A549 (cell line): ENCODE results near the gene RAP1GAP2. TPM values are rescaled to one million over a fixed set of nuclear protein-coding genes. Genes with fewer than 3 reads are reported as not detected.

ENCODE experiments used
- ATAC-seq, 2 experiments: fragments of 200-7000 bp in 1 of 2; fragments of >200 bp in 1 of 2; cut with Nextera tagmentation in 1 of 2; cut with Tn5 transposase in 1 of 2; 3 replicates each; pipeline versions ENCODE4 v1.8.0 to v1.9.1; 2018 to 2020; ENCODE audit warnings: mild to moderate bottlenecking in 1 of 2, moderate library complexity in 1 of 2
- CTCF ChIA-PET: fragments of 300-600 bp; sonication (Branson Sonifier 250); formaldehyde crosslinking; extraction: SDS; loops from one replicate; lab custom pipeline; 2021; ENCODE audit warnings: antibody characterized with exemption, inconsistent platforms; lab: Yijun Ruan, JAX
- POLR2A ChIA-PET: fragments of 350-600 bp; formaldehyde crosslinking; extraction: SDS; loops from one replicate; lab custom pipeline; 2021; ENCODE audit warnings: antibody characterized with exemption, inconsistent platforms; lab: Yijun Ruan, JAX
- DNase-seq, 2 experiments: peaks; one replicate each; pipeline versions ENCODE4 v3.0.0 to v3.0.0-alpha.2; 2011 to 2016; ENCODE audit warnings: low read depth in 1 of 2, low spot score in 1 of 2
- FAIRE-seq: peaks from 2 replicates; lab custom pipeline; 2011; peaks lifted over from hg19 to GRCh38; lab: Jason Lieb, UNC
- H3K27ac ChIP-seq, 2 experiments: fragments of >200 bp; sonication (Bioruptor Twin); formaldehyde crosslinking; 3 replicates each; pipeline ENCODE4 v1.5.1; 2016 to 2017
- H3K4me1 ChIP-seq: fragments of >200 bp; sonication (Bioruptor Twin); formaldehyde crosslinking; 3 replicates; pipeline ENCODE4 v1.6.1; 2016
- H3K4me2 ChIP-seq: fragments of >200 bp; sonication (Bioruptor Twin); formaldehyde crosslinking; 3 replicates; pipeline ENCODE4 v1.6.1; 2016
- H3K4me3 ChIP-seq: fragments of >200 bp; sonication (Bioruptor Twin); formaldehyde crosslinking; 3 replicates; pipeline ENCODE4 v1.5.1; 2016
- H3K9me3 ChIP-seq: fragments of >200 bp; sonication (Bioruptor Twin); formaldehyde crosslinking; 3 replicates; pipeline ENCODE4 v1.6.1; 2016
- CBX2 ChIP-seq: fragments of 200-600 bp; sonication (generic); IDR thresholded peaks from 2 replicates; pipeline ENCODE4 v1.6.1; 2016; ENCODE audit warnings: low read depth, mild to moderate bottlenecking, borderline replicate concordance
- CBX8 ChIP-seq: fragments of 200-600 bp; sonication (generic); IDR thresholded peaks from 2 replicates; pipeline ENCODE4 v1.6.1; 2016
- CEBPB ChIP-seq, 2 experiments: fragments of >200 bp in 1 of 2; sonication (Bioruptor Twin) in 1 of 2; formaldehyde crosslinking in 1 of 2; IDR thresholded peaks; 2 replicates each; pipeline ENCODE4 v1.6.1; 2012 to 2016
- CHD4 ChIP-seq: fragments of 200-600 bp; sonication (generic); IDR thresholded peaks from 2 replicates; pipeline ENCODE4 v1.6.1; 2016; ENCODE audit warnings: antibody characterized with exemption, mild to moderate bottlenecking, borderline replicate concordance
- FOXS1 ChIP-seq: fragments of 250-450 bp; sonication (Bioruptor Pico); IDR thresholded peaks from 2 replicates; pipeline ENCODE4 v1.5.0; 2020; ENCODE audit warnings: mild to moderate bottlenecking, moderate library complexity
- GATA3 ChIP-seq: IDR thresholded peaks from 2 replicates; pipeline ENCODE4 v1.6.1; 2012; ENCODE audit warnings: borderline replicate concordance
- HEYL ChIP-seq: fragments of 250-450 bp; sonication (Bioruptor Pico); IDR thresholded peaks from 2 replicates; pipeline ENCODE4 v1.8.0; 2021; ENCODE audit warnings: mild to moderate bottlenecking, moderate library complexity
- HOXA7 ChIP-seq: fragments of 250-450 bp; sonication (Bioruptor Pico); IDR thresholded peaks from 2 replicates; pipeline ENCODE4 v1.5.0; 2020; ENCODE audit warnings: mild to moderate bottlenecking, moderate library complexity
- KDM5A ChIP-seq: fragments of 200-600 bp; sonication (generic); IDR thresholded peaks from 2 replicates; pipeline ENCODE4 v1.6.1; 2016; ENCODE audit warnings: antibody characterized with exemption, mild to moderate bottlenecking
- MAFK ChIP-seq: fragments of 450-650 bp; IDR thresholded peaks from 2 replicates; pipeline ENCODE4 v1.6.1; 2014; ENCODE audit not compliant: partially characterized antibody
- MAX ChIP-seq: IDR thresholded peaks from 2 replicates; pipeline ENCODE4 v1.6.1; 2012
- MAZ ChIP-seq: fragments of 150-350 bp; IDR thresholded peaks from 2 replicates; pipeline ENCODE4 v1.6.1; 2014; ENCODE audit warnings: antibody characterized with exemption, low read depth, low read length, borderline replicate concordance
- NR3C1 ChIP-seq: fragments of >200 bp; sonication (Bioruptor Twin); formaldehyde crosslinking; IDR thresholded peaks from 3 replicates; pipeline ENCODE4 v1.6.1; 2017
- POLR2A ChIP-seq: IDR thresholded peaks from 2 replicates; pipeline ENCODE4 v1.6.1; 2012; ENCODE audit warnings: mild to moderate bottlenecking, low read length
- POLR2AphosphoS2 ChIP-seq: conservative IDR thresholded peaks from 2 replicates; pipeline ENCODE4 v1.6.1; 2012; ENCODE audit warnings: low read length, improper control_type of control experiment, inconsistent platforms
- RCOR1 ChIP-seq: fragments of 150-350 bp; IDR thresholded peaks from 2 replicates; pipeline ENCODE4 v1.6.1; 2014; ENCODE audit warnings: antibody characterized with exemption, low read length, low read depth
- REST ChIP-seq: fragments of 200-600 bp; sonication (generic); IDR thresholded peaks from 2 replicates; pipeline ENCODE4 v1.6.1; 2016; ENCODE audit warnings: antibody characterized with exemption, mild to moderate bottlenecking, moderate library complexity
- RFX5 ChIP-seq: fragments of 450-650 bp; IDR thresholded peaks from 2 replicates; pipeline ENCODE4 v1.7.1; 2014; ENCODE audit warnings: antibody characterized with exemption, mild to moderate bottlenecking, moderate library complexity
- RNF2 ChIP-seq: fragments of 200-600 bp; sonication (generic); IDR thresholded peaks from 2 replicates; pipeline ENCODE4 v1.6.1; 2016; ENCODE audit warnings: low read depth, mild to moderate bottlenecking, antibody characterized with exemption, moderate library complexity, borderline replicate concordance
- ZC3H11A ChIP-seq: fragments of 450-650 bp; IDR thresholded peaks from 2 replicates; pipeline ENCODE4 v1.6.1; 2014; ENCODE audit warnings: antibody characterized with exemption, mild to moderate bottlenecking
- WGBS: methylation state at CpG from one replicate; pipeline ENCODE4 v1.1.6; 2017; ENCODE audit errors: missing lambda C conversion rate; 5-methylcytosine and 5-hydroxymethylcytosine counted together
- polyA plus RNA-seq, 4 experiments: library from polyadenylated mRNA; depleted of rRNA in 3 of 4; stranded (reverse); fragments of >200 nt; fragmentation: RNase III in 1 of 4; extraction: RNeasy Plus Mini Kit Qiagen cat#74134 plus additional on column Dnase treatment in 1 of 4; gene quantifications; 2 replicates in 3 of 4; 3 replicates in 1 of 4; pipeline ENCODE4 v1.2.3, GENCODE V29; 2011 to 2017

The RAP1GAP2 gene
- polyA plus RNA-seq, 2 of the 4 experiments (the other 2 are of a cell fraction): 8.3 to 20.8 TPM

GRCh38 chr17:2798188-2798587, 1.9 kb downstream of the RAP1GAP2 start:
- ATAC-seq (no peak), DNase-seq (no peak), FAIRE-seq (no peak)
- 86% methylated on average over 11 of the region's 11 CpGs for WGBS
- H3K4me1 ChIP-seq: 0 out of 3 replicates have a peak, but pooled peaks cover 6% of the 10 kb centered on the region
- TF ChIP-seq CHD4 (no peak), KDM5A (no peak), RCOR1 (no peak), ZC3H11A (no peak), POLR2AphosphoS2 (no peak), HOXA7 (CRISPR knock-in tag) (no peak), FOXS1 (no peak), NR3C1 (no peak), CEBPB (IDR thresholded peaks at IDR 0.05) (no peak)
- no peak overlapping the region for H3K4me3 ChIP-seq
- ChIA-PET POLR2A (no interaction called here), CTCF (interaction anchor here (8.1 kb wide), 1 partner anchor 11 kb away, joined by 50 read pairs; no protein-coding TSS in a partner anchor)
- H3K9me3 ChIP-seq: no peaks in the 10 kb centered on the region
- no peak overlapping the region for H3K27ac ChIP-seq
- no peak overlapping the region for H3K4me2 ChIP-seq

- no peak for FAIRE-seq
These were observed 2.4 kb downstream of the RAP1GAP2 start for GRCh38 chr17:2798678-2799077.

GRCh38 chr17:2799653-2800052, 3.4 kb downstream of the RAP1GAP2 start:
- H3K27ac ChIP-seq: no peak overlapping the region
- no peak for TF ChIP-seq MAX
- TF ChIP-seq, all 56 proteins: peak for 0
- ChIA-PET CTCF (interaction anchor here (1.0 to 8.1 kb wide), 2 partner anchors 12 to 49 kb away, joined by 3 to 50 read pairs; no protein-coding TSS in a partner anchor), POLR2A (no interaction called here)
- DNase-seq: no peak
- ATAC-seq: no peak
- Histone ChIP-seq H3K4me3 (no peak overlapping the region), H3K9me3 (no peaks in the 10 kb centered on the region), H3K4me1 (0 out of 3 replicates have a peak, but pooled peaks cover 6% of the 10 kb centered on the region), H3K4me2 (no peak overlapping the region)
- no peak for FAIRE-seq
- WGBS: 73% methylated on average over 7 of the region's 7 CpGs

More at GRCh38 chr17:2798678-2799077, 2.4 kb downstream of the RAP1GAP2 start:
- ChIA-PET CTCF (interaction anchor here (8.1 kb wide), 1 partner anchor 11 kb away, joined by 50 read pairs; no protein-coding TSS in a partner anchor), POLR2A (no interaction called here)
- 0 out of 3 replicates have a peak, but pooled peaks cover 6% of the 10 kb centered on the region for H3K4me1 ChIP-seq
- 71% methylated on average over 11 of the region's 11 CpGs for WGBS
- no peak overlapping the region for H3K4me3 ChIP-seq
- DNase-seq (no peak), ATAC-seq (peak in 1 of 2 experiments; percentile 32; a peak in 1 of 6 replicates)
- no peak overlapping the region for H3K27ac ChIP-seq
- no peak overlapping the region for H3K4me2 ChIP-seq
- H3K9me3 ChIP-seq: no peaks in the 10 kb centered on the region
- TF ChIP-seq GATA3: no peak
- TF ChIP-seq CBX2: no peak
- TF ChIP-seq MAFK: no peak
- TF ChIP-seq RNF2: no peak
- TF ChIP-seq CBX8: no peak
- TF ChIP-seq HEYL (CRISPR knock-in tag): no peak
- no peak for TF ChIP-seq REST
- no peak for TF ChIP-seq MAZ
- TF ChIP-seq POLR2A: no peak
- TF ChIP-seq RFX5: no peak
- TF ChIP-seq FOXS1: no peak
